ENCODE results near the gene GRIK4. TPM values are rescaled to one million over a fixed set of nuclear protein-coding genes. Genes with fewer than 3 reads are reported as not detected.

GRIK4 gene
- polyA plus RNA-seq, 1 experiment: 0.55 TPM

- Histone ChIP-seq H3K27me3 (ENCODE audit: control insufficient read depth, insufficient read depth, low read length) (peaks cover 34% of the 10 kb centered on the region), H3K27ac (ENCODE audit: low read depth, low read length) (no peak overlapping the region), H3K4me3 (ENCODE audit: low read depth, low read length) (no peak overlapping the region), H3K9me3 (ENCODE audit: control insufficient read depth, insufficient read depth, low read length) (no peaks in the 10 kb centered on the region)
- ChIA-PET CTCF (no interaction called here), POLR2A (no interaction called here)
- no peak for TF ChIP-seq CTCF (IDR thresholded peaks at IDR 0.05; ENCODE audit: low read depth, low read length)
- DNase-seq (ENCODE audit: low read depth, low spot score): no peak
These were observed 306.5 kb downstream of the GRIK4 start for GRCh38 chr11:120818097-120818496.

- CTCF ChIA-PET: interaction anchor here (0.8 to 1.2 kb wide), 2 partner anchors 16 to 17 kb away, joined by 3 read pairs; no protein-coding TSS in a partner anchor
- DNase-seq (ENCODE audit: low read depth, low spot score): no peak
- no peak for TF ChIP-seq CTCF (IDR thresholded peaks at IDR 0.05; ENCODE audit: low read depth, low read length)
- Histone ChIP-seq H3K4me3 (ENCODE audit: low read depth, low read length) (no peak overlapping the region), H3K27me3 (ENCODE audit: control insufficient read depth, insufficient read depth, low read length) (peaks cover 29% of the 10 kb centered on the region), H3K9me3 (ENCODE audit: control insufficient read depth, insufficient read depth, low read length) (no peaks in the 10 kb centered on the region), H3K27ac (ENCODE audit: low read depth, low read length) (no peak overlapping the region)
- POLR2A ChIA-PET: no interaction called here
These were observed 307.5 kb downstream of the GRIK4 start for GRCh38 chr11:120819003-120819402.

GRCh38 chr11:120819437-120820365, 308.2 kb downstream of the GRIK4 start:
- DNase-seq (ENCODE audit: low read depth, low spot score): no peak
- no peak overlapping the region for H3K4me3 ChIP-seq (ENCODE audit: low read depth, low read length)
- TF ChIP-seq CTCF (IDR thresholded peaks at IDR 0.05; ENCODE audit: low read depth, low read length): no peak
- no peak overlapping the region for H3K27ac ChIP-seq (ENCODE audit: low read depth, low read length)
- CTCF ChIA-PET: interaction anchor here (0.8 to 1.2 kb wide), 2 partner anchors 17 to 18 kb away, joined by 3 read pairs; no protein-coding TSS in a partner anchor
- peaks cover 29% of the 10 kb centered on the region for H3K27me3 ChIP-seq (ENCODE audit: control insufficient read depth, insufficient read depth, low read length)
- POLR2A ChIA-PET: no interaction called here
- no peaks in the 10 kb centered on the region for H3K9me3 ChIP-seq (ENCODE audit: control insufficient read depth, insufficient read depth, low read length)

GRCh38 chr11:120823159-120823558, 311.6 kb downstream of the GRIK4 start:
- peaks cover 17% of the 10 kb centered on the region for H3K27me3 ChIP-seq (ENCODE audit: control insufficient read depth, insufficient read depth, low read length)
- TF ChIP-seq CTCF (IDR thresholded peaks at IDR 0.05; ENCODE audit: low read depth, low read length): no peak
- POLR2A ChIA-PET: interaction anchor here (0.6 kb wide), 1 partner anchor 22 kb away, joined by 3 read pairs; no protein-coding TSS in a partner anchor
- no peak for DNase-seq (ENCODE audit: low read depth, low spot score)
- H3K9me3 ChIP-seq (ENCODE audit: control insufficient read depth, insufficient read depth, low read length): no peaks in the 10 kb centered on the region
- CTCF ChIA-PET: no interaction called here
- H3K27ac ChIP-seq (ENCODE audit: low read depth, low read length): no peak overlapping the region
- no peak overlapping the region for H3K4me3 ChIP-seq (ENCODE audit: low read depth, low read length)

- no peak for TF ChIP-seq CTCF (IDR thresholded peaks at IDR 0.05; ENCODE audit: low read depth, low read length)
- POLR2A ChIA-PET: no interaction called here
- no peak for DNase-seq (ENCODE audit: low read depth, low spot score)
- H3K27me3 ChIP-seq (ENCODE audit: control insufficient read depth, insufficient read depth, low read length): peaks cover 10% of the 10 kb centered on the region
- H3K4me3 ChIP-seq (ENCODE audit: low read depth, low read length): no peak overlapping the region
- CTCF ChIA-PET: no interaction called here
- no peak overlapping the region for H3K27ac ChIP-seq (ENCODE audit: low read depth, low read length)
- H3K9me3 ChIP-seq (ENCODE audit: control insufficient read depth, insufficient read depth, low read length): no peaks in the 10 kb centered on the region
These were observed 312.7 kb downstream of the GRIK4 start for GRCh38 chr11:120824242-120824641.

Data from AG04450 (cell line).